ENCODE results near the gene ENDOU. TPM values are rescaled to one million over a fixed set of nuclear protein-coding genes. Genes with fewer than 3 reads are reported as not detected.

The ENDOU gene
- total RNA-seq, 2 experiments from 2014 or later: 0.19 TPM; not detected in 1

DNA sequence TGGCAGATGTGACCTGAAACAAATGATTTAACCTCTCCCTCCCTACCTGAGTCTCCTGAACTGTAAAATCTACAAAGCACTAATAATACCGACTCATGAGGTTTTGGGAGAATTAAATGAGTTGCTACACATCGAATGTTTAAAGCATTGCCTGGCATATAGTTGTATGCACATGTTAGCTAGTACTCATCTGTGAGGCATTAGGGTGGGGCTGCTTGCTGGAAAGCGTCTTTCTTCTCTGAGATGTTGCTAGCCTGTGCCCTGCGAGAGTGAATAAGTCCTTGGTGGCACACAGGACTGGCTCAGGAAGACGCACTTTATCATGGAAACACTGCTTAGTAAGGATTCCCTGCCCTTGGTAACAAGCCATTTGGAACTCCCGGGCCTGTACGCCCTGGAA lies 27.3 kb upstream of the ENDOU start:
- TF ChIP-seq, protein P1, sequence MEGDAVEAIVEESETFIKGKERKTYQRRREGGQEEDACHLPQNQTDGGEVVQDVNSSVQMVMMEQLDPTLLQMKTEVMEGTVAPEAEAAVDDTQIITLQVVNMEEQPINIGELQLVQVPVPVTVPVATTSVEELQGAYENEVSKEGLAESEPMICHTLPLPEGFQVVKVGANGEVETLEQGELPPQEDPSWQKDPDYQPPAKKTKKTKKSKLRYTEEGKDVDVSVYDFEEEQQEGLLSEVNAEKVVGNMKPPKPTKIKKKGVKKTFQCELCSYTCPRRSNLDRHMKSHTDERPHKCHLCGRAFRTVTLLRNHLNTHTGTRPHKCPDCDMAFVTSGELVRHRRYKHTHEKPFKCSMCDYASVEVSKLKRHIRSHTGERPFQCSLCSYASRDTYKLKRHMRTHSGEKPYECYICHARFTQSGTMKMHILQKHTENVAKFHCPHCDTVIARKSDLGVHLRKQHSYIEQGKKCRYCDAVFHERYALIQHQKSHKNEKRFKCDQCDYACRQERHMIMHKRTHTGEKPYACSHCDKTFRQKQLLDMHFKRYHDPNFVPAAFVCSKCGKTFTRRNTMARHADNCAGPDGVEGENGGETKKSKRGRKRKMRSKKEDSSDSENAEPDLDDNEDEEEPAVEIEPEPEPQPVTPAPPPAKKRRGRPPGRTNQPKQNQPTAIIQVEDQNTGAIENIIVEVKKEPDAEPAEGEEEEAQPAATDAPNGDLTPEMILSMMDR (conservative IDR thresholded peaks at IDR 0.05; ENCODE audit: low read length): no peak
- TF ChIP-seq EZH2phosphoT487 (IDR thresholded peaks at IDR 0.05; ENCODE audit: borderline replicate concordance, low read depth, low read length): no peak
- Histone ChIP-seq H3K4me2 (ENCODE audit: low read length) (no peak overlapping the region), H3K9me2 (ENCODE audit: insufficient read depth, low read length) (no peaks in the 10 kb centered on the region), H3K27ac (ENCODE audit: low read depth, low read length, poor library complexity, severe bottlenecking) (no peak overlapping the region), H3K79me2 (ENCODE audit: insufficient read depth, low read depth, low read length) (no peaks in the 10 kb centered on the region), H2AFZ (ENCODE audit: low read length) (no peak overlapping the region), H3K4me3 (ENCODE audit: low read depth, low read length, poor library complexity, severe bottlenecking) (no peak overlapping the region), H3K4me1 (ENCODE audit: insufficient read depth, low read length, poor library complexity, severe bottlenecking) (peaks cover 50% of the 10 kb centered on the region), H3K36me3 (ENCODE audit: insufficient read depth, low read length) (no peaks in the 10 kb centered on the region), H4K20me1 (ENCODE audit: insufficient read depth, low read length) (no peaks in the 10 kb centered on the region), H3K9me3 (ENCODE audit: low read length) (no peaks in the 10 kb centered on the region)
- CTCF ChIA-PET (ENCODE audit: unreplicated experiment): no interaction called here
- no TSS peak for BruUV-seq (replicated peaks)
- intact Hi-C loops (cut with micrococcal nuclease; ENCODE audit: unreplicated experiment): no loop called here
- POLR2A ChIA-PET: interaction anchor here (1.3 kb wide), 1 partner anchor 14 kb away, joined by 3 read pairs; no protein-coding TSS in a partner anchor
- DNase-seq (ENCODE audit: low spot score): no peak

GRCh38 chr12:47752121-47752520 lies 26.8 kb upstream of the ENDOU start:
- POLR2A ChIA-PET: interaction anchor here (1.3 kb wide), 1 partner anchor 15 kb away, joined by 3 read pairs; no protein-coding TSS in a partner anchor
- no TSS peak for BruUV-seq (replicated peaks)
- DNase-seq (ENCODE audit: low spot score): no peak
- Histone ChIP-seq H3K9me3 (ENCODE audit: low read length) (no peaks in the 10 kb centered on the region), H3K4me3 (ENCODE audit: low read depth, low read length, poor library complexity, severe bottlenecking) (no peak overlapping the region), H3K9me2 (ENCODE audit: insufficient read depth, low read length) (no peaks in the 10 kb centered on the region), H3K4me1 (ENCODE audit: insufficient read depth, low read length, poor library complexity, severe bottlenecking) (peaks cover 54% of the 10 kb centered on the region), H3K27ac (ENCODE audit: low read depth, low read length, poor library complexity, severe bottlenecking) (no peak overlapping the region), H3K36me3 (ENCODE audit: insufficient read depth, low read length) (no peaks in the 10 kb centered on the region), H2AFZ (ENCODE audit: low read length) (no peak overlapping the region), H3K79me2 (ENCODE audit: insufficient read depth, low read depth, low read length) (no peaks in the 10 kb centered on the region), H4K20me1 (ENCODE audit: insufficient read depth, low read length) (no peaks in the 10 kb centered on the region), H3K4me2 (ENCODE audit: low read length) (no peak overlapping the region)
- no peak for TF ChIP-seq EZH2phosphoT487 (IDR thresholded peaks at IDR 0.05; ENCODE audit: borderline replicate concordance, low read depth, low read length)
- TF ChIP-seq, protein P1 (conservative IDR thresholded peaks at IDR 0.05; ENCODE audit: low read length): no peak
- intact Hi-C loops (cut with micrococcal nuclease; ENCODE audit: unreplicated experiment): no loop called here
- CTCF ChIA-PET (ENCODE audit: unreplicated experiment): interaction anchor here (0.6 kb wide), 1 partner anchor 15 kb away, joined by 14 read pairs; no protein-coding TSS in a partner anchor

DNA sequence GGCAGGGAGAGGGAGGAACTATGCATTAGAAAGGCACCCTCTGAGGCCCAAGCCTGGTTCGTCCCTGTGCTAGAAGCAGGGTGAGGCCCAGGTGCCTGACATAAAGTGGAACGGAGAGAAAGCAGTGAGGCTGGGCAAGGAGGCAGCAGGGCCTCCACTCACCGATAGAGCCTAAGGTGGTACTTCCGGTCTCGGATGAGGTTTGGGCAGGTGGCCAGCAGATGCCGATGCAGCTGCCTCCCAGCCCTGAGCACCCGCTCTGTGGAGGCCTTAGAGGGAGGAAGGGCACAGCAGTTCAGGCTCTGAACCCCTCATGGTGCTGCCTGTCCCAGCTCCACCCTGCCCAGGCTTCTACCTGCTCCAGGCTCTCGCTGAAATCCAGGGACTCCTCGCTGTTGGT lies 26.3 kb upstream of the ENDOU start:
- no peaks in the 10 kb centered on the region for H3K9me2 ChIP-seq (ENCODE audit: insufficient read depth, low read length)

More for the DNA sequence above, 26.3 kb upstream of the ENDOU start:
- no peak overlapping the region for H3K4me3 ChIP-seq (ENCODE audit: low read depth, low read length, poor library complexity, severe bottlenecking)
- ChIA-PET POLR2A (interaction anchor here (1.3 kb wide), 1 partner anchor 15 kb away, joined by 3 read pairs; no protein-coding TSS in a partner anchor), CTCF (ENCODE audit: unreplicated experiment) (interaction anchor here (0.6 kb wide), 1 partner anchor 15 kb away, joined by 14 read pairs; no protein-coding TSS in a partner anchor)
- H4K20me1 ChIP-seq (ENCODE audit: insufficient read depth, low read length): no peaks in the 10 kb centered on the region
- H3K36me3 ChIP-seq (ENCODE audit: insufficient read depth, low read length): no peaks in the 10 kb centered on the region
- no peak overlapping the region for H3K27ac ChIP-seq (ENCODE audit: low read depth, low read length, poor library complexity, severe bottlenecking)
- H3K79me2 ChIP-seq (ENCODE audit: insufficient read depth, low read depth, low read length): no peaks in the 10 kb centered on the region
- no peak overlapping the region for H2AFZ ChIP-seq (ENCODE audit: low read length)
- DNase-seq (ENCODE audit: low spot score): peak; percentile 45
- BruUV-seq (replicated peaks): no TSS peak
- H3K4me2 ChIP-seq (ENCODE audit: low read length): no peak overlapping the region
- no peaks in the 10 kb centered on the region for H3K9me3 ChIP-seq (ENCODE audit: low read length)
- TF ChIP-seq, protein P1 (conservative IDR thresholded peaks at IDR 0.05; ENCODE audit: low read length): no peak
- TF ChIP-seq EZH2phosphoT487 (IDR thresholded peaks at IDR 0.05; ENCODE audit: borderline replicate concordance, low read depth, low read length): no peak
- peaks cover 60% of the 10 kb centered on the region for H3K4me1 ChIP-seq (ENCODE audit: insufficient read depth, low read length, poor library complexity, severe bottlenecking)
- intact Hi-C loops (cut with micrococcal nuclease; ENCODE audit: unreplicated experiment): no loop called here
